GM20000 (cell line): ENCODE data around the gene SPAG6.

Experiments
- DNase-seq: peaks from one replicate; pipeline ENCODE4 v3.0.0; 2012; ENCODE audit warnings: low spot score
- TF ChIP-seq, protein P1 (sequence below): IDR thresholded peaks from 2 replicates; pipeline ENCODE4 v1.5.1; 2012; ENCODE audit warnings: mild to moderate bottlenecking, control low read depth; ENCODE audit errors: extremely low read depth, missing control alignments

SPAG6 gene

DNA sequence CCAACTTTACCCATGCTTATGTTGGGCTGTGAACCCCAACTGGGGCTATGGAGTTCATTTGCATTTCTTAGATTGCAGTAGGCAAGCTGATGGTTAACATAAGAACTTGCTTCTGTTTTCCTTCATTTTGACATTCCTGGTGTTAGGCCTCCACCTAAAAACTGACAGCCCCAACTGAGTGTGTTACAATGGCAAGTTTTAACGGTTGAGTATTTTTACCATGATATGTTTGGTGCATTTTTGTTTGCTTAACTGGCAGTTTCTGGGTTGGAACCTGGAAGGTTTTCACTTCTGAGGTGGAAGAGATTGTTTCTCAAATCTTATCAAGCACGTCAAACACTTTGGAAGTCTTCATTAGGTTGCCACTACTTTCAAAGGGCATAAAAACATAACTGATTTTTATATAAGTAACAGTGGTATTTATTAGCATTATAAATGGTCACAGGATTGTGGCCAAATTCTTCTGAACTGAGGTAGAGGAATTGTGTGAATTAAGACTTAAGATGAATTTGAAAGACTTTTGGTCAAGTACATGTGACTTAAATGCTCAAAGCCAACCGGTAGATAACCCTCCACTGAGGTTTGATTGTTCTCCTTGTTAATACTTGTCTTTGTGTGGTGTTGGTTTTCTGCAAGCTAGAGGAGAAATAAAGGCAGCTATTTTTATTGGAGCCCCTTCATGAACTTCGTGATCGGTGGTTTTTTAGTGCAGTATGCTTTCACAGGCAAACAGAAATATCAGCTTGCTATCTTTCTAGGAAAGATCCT is 21.6 kb upstream of the SPAG6 start:
- DNase-seq, result no peak
- TF ChIP-seq, protein P1, sequence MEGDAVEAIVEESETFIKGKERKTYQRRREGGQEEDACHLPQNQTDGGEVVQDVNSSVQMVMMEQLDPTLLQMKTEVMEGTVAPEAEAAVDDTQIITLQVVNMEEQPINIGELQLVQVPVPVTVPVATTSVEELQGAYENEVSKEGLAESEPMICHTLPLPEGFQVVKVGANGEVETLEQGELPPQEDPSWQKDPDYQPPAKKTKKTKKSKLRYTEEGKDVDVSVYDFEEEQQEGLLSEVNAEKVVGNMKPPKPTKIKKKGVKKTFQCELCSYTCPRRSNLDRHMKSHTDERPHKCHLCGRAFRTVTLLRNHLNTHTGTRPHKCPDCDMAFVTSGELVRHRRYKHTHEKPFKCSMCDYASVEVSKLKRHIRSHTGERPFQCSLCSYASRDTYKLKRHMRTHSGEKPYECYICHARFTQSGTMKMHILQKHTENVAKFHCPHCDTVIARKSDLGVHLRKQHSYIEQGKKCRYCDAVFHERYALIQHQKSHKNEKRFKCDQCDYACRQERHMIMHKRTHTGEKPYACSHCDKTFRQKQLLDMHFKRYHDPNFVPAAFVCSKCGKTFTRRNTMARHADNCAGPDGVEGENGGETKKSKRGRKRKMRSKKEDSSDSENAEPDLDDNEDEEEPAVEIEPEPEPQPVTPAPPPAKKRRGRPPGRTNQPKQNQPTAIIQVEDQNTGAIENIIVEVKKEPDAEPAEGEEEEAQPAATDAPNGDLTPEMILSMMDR, result no peak

DNA sequence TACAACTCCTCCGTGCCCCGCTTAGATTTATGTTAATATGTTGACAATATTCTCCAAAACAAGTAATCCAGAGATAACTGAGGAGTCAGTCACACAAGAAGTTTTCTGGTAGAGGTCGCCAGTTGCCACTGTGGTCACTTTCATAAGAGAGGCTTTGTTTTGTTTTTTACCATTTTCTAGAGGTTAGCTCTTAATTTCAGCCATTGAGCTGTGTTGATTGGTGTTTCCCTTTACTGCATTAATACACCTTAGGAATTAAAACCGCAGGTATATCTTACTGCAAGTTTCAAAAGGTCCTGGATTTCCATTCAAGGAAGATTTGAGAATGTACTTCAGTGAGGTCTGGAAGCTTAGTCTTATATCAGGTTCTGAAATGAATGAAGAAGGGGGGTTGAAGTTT is 20.9 kb upstream of the SPAG6 start:
- TF ChIP-seq, protein P1, result no peak
- peak; percentile 19 for DNase-seq

DNA sequence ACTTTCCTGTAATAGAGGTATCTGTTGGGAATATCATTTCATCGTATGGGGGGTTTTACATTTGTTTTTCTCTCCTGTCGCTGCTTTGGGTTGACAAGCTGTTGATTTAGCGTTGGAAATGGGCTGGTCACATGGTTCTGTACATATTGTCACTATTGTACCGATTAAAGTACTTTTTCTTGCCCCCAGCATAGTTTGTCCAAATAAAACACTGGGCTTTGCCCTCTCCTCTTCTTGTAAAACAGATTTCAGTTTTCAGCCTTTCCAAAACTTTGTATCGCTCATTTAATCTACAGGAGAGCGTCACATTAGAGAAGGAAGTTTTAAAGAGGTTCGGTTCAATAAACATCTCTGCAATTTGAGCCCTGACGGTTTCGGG is 20.4 kb upstream of the SPAG6 start:
- TF ChIP-seq, protein P1, result no peak
- peak; percentile 11 for DNase-seq

DNA sequence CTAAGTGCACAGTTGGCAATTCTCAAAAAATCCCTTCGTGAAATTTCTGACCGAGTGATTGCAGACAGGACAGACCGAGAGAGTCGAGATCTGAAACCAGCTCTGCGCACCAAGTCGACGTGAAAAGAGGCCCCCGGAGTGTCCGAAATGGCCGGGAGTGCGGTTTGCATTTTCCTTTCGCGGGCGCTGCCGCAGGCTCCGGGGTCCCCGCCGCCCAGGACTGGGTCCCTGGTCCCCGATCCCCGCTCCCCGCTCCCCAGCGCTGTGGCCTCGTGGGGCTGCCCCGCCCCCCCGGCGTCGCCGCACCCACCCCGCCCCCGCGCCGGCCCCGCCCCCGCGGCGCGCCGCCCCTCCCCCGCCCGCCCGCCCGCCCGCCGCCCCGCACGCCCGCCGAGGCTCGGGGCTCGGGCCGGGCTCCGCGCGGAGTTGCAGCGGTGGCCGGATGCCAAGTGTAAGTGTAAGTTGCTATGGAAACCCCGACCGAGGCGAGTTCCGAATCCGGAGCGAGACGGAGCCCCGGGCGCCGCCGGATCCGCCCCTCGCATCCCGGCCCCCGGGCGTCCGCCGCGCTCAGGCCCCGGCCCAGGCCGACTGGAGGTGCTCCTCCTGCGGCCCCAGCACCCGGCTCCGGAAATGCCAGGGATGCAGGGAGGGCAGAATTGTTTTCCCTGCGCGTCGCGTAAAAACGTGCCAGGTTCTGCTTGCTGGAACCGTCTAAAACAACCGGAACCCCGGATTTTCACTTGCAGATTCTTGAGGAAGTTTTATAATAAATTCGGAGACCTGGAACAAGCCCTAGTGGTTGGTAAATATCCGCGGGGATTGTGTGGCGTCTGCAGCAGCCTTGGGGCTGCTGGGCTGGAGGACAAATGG is 19.8 kb upstream of the SPAG6 start:
- DNase-seq, result peak; percentile 90
- TF ChIP-seq, protein P1, result no peak

DNA sequence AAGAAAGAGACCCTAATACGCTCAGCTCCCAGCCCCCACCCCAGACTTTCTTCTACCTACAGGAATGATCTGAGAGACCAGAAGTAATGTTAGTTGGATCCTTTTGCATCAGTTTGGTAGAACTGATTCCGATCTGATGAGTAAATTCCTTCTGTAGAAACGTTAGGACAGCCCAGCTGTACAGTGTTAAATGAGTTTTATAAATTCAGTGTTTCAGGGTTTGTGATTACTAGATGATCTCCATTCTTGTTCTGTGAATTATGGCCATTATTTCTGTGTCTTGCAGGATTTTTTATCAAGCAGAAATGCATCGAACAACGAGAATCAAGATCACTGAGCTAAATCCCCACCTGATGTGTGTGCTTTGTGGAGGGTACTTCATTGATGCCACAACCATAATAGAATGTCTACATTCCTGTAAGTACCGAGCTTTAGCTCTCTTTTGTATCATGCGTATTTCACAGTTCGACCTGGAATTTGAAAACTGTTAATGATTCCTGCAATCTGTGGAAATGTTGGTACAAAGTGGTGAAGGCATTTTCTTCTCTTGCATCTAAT is 19.1 kb upstream of the SPAG6 start:
- DNase-seq, result peak; percentile 15
- TF ChIP-seq, protein P1, result no peak

DNA sequence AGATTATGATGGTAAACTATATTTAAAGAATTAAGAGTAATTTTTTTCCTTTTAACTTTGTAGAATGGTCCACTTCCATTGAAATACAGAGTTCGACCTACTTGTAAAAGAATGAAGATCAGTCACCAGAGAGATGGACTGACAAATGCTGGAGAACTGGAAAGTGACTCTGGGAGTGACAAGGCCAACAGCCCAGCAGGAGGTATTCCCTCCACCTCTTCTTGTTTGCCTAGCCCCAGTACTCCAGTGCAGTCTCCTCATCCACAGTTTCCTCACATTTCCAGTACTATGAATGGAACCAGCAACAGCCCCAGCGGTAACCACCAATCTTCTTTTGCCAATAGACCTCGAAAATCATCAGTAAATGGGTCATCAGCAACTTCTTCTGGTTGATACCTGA is 16.1 kb upstream of the SPAG6 start:
- DNase-seq, result no peak
- TF ChIP-seq, protein P1, result no peak
